ENCODE results near the gene IRF4.
"Not testable (repeated sequence)": the region's sequence is repeated elsewhere in the genome, so short reads cannot be mapped to it uniquely, and the experiment has no call there.

- TF ChIP-seq POLR2AphosphoS5 (IDR thresholded peaks at IDR 0.05; ENCODE audit: low read depth, low read length); TAF1 (IDR thresholded peaks at IDR 0.05; ENCODE audit: borderline replicate concordance, low read depth, low read length): not testable (repeated sequence)
Measured at GRCh38 chr6:377641-378020, 13.9 kb upstream of the IRF4 start.
